ENCODE measurements around the gene CENPE.

DNA sequence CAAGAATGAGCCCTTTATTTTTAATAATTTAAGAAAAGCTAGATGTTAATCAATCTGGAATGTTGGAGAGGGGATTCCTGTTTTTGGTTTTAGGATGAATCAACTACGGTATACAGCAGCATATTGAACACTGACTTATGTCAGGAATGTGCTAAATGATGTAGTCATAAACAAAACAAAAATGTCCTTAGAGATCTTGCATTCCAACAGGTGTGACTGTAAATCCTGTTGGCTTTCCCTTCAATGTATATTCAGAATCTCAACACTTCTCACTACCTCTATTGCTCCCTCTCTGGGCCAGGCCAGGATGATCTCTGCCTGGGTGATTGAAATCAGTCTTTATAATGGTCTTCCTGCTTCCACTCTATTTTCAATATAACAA lies 60.7 kb downstream of the CENPE start:
- TF ChIP-seq EP300 (IDR thresholded peaks at IDR 0.05; ENCODE audit: borderline replicate concordance): no peak
- TF ChIP-seq, protein P1, sequence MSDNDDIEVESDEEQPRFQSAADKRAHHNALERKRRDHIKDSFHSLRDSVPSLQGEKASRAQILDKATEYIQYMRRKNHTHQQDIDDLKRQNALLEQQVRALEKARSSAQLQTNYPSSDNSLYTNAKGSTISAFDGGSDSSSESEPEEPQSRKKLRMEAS (IDR thresholded peaks at IDR 0.05): no peak
- no peak for TF ChIP-seq YY1 (IDR thresholded peaks at IDR 0.05; ENCODE audit: low read depth)
- TF ChIP-seq CREB1 (IDR thresholded peaks at IDR 0.05; ENCODE audit: low read depth): no peak
- no peak for TF ChIP-seq ZBTB7A (IDR thresholded peaks at IDR 0.05; ENCODE audit: low read depth)
- TF ChIP-seq USF1 (IDR thresholded peaks at IDR 0.05): no peak
- TF ChIP-seq REST (IDR thresholded peaks at IDR 0.05; ENCODE audit: low read depth): no peak
- no peak for TF ChIP-seq NFIC (IDR thresholded peaks at IDR 0.05)
- TF ChIP-seq RAD21 (IDR thresholded peaks at IDR 0.05; ENCODE audit: low read depth): no peak
